ENCODE data around the gene TLNRD1.
"Not testable (repeated sequence)": the region's sequence is repeated elsewhere in the genome, so short reads cannot be mapped to it uniquely, and the experiment has no call there.

- TF ChIP-seq CTCF, POLR2A (IDR thresholded peaks at IDR 0.05): not testable (repeated sequence)
Measured at GRCh38 chr15:80965454-80965853, 35.3 kb upstream of the TLNRD1 start.

Data from thyroid gland (tissue), 4 donors.